ENCODE data around the gene CDHR5.

The CDHR5 gene

DNA sequence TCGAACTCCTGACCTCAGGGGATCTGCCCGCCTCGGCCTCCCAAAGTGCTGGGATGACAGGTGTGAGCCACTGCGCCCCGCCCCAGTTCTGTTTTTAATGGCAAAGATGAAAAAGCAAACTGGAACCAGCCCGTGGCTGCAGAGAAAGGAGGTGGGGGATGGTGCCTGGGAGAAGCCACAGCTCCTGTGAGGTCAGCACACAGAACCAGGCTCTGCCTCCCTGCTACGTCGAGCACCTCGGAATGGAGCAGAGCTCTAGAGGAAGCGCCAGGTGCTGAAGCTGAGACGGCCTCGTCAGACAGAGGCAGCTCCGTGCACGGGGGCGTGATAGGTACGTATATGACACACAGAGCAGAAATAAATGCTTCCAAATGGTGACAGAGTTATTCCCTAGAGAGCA lies 20.8 kb upstream of the CDHR5 start:
- no peak for DNase-seq (ENCODE audit: low spot score)

DNA sequence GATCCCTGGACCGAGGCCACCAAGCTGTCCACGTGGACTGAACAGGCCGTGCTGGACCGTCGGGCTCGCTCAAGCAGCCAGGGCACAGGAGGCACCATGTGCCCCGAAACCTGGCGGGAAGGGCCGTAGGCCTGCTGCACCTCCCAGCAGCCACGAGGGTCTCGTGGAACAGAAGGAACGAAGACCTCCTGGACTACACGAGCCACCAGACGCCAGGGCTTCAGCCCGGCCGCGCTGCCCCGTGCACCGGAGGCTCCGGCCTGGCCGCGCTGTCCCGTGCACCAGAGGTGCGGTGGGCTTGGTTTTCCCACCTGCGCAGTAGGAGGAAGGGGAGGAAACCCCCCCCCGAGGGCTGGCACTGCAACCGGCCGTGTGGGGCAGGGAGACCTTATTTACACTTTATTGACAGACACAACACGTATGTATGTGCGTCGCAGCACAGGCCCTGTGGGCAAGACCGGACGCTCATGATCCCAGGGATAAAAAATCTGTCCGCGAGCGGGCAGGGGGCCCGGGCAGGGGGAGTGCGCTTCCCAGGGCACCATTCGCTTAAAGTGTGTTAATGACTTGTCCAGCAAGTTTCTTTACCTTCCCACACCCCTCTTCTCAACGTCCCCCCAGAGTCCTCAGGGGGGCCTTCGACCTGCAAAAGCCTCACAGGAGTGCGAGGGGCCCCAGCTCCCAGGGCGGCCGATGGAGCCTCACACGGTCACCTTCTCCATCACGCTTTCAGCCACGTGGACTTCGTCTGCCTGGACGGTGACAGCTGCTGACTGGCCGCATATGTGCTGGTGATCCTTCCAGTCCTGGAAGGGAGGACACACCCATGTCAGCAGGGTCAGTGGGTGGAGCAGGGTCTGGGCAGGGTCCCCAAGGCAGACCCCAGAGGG lies 19.3 kb upstream of the CDHR5 start:
- DNase-seq (ENCODE audit: low spot score): no peak

DNA sequence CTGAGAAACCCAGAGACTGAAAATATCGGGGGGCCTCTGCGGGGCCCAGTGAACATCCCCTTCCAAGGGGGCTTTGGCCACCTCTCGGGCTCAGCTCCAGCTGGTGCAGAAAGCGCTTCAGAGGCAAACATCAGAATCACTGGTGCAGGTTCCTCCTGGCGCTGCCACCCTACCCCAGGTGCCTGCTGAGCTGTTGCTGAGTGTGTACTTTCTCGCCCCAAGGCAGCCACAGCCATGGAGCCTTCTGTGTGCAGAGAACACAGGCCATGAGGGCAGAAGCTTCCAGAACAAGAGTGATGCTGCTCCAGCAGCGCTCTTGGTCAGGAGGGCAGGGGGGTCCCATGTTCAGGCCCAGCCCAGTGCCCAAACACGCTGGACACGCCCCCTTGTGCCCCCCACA lies 18.6 kb upstream of the CDHR5 start:
- peak; percentile 41 for DNase-seq (ENCODE audit: low spot score)

DNA sequence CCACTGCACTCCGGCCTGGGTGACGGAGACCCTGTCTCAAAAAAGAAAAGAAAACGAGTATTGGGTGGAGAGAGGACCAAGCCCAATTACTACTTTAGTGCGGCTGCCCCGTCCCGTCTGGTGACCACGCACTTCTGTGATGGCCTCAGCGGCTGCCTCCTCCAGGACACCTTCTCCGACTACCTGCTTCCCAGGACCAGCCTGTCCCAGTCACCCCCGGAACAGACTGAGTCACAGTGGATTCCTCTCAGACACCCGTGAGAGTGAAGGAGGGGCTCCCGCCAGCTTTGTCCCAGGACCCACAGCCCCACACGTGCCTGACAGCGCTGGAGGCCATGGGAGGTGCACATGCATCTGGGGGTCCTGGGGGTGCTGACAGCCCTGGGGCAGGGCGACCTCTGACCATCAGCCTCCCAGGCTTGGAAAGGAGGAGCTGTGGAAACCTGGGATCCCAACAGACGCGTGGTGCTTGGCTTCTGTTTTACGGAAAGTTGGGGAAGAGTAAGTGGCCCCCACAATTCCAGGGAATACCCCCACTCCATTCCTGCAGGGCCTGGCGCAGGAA lies 17.1 kb upstream of the CDHR5 start:
- DNase-seq (ENCODE audit: low spot score): no peak

DNA sequence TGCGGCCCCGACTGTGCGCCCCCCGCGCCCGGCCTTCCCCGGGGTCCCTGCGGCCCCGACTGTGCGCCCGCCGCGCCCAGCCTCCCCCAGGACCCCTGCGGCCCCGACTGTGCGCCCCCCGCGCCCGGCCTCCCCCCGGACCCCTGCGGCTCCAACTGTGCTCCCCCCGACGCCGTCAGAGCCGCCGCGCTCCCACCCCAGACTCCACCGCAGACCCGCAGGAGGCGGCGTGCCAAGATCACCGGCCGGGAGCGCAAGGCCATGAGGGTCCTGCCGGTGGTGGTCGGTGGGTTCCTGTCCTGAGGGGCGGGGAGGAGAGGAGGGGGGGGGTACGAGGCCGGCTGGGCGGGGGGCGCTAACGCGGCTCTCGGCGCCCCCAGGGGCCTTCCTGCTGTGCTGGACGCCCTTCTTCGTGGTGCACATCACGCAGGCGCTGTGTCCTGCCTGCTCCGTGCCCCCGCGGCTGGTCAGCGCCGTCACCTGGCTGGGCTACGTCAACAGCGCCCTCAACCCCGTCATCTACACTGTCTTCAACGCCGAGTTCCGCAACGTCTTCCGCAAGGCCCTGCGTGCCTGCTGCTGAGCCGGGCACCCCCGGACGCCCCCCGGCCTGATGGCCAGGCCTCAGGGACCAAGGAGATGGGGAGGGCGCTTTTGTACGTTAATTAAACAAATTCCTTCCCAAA lies 15.4 kb upstream of the CDHR5 start:
- no peak for DNase-seq (ENCODE audit: low spot score)

DNA sequence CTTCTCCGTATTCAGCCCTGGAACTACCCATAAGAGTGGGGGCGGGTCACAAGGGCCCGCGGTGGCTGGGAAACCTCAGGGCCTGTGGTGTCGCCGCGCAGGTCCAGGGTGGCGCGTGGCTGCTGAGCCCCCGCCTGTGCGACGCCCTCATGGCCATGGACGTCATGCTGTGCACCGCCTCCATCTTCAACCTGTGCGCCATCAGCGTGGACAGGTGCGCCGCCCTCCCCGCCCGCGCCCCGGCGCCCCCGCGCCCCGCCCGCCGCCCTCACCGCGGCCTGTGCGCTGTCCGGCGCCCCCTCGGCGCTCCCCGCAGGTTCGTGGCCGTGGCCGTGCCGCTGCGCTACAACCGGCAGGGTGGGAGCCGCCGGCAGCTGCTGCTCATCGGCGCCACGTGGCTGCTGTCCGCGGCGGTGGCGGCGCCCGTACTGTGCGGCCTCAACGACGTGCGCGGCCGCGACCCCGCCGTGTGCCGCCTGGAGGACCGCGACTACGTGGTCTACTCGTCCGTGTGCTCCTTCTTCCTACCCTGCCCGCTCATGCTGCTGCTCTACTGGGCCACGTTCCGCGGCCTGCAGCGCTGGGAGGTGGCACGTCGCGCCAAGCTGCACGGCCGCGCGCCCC lies 14.7 kb upstream of the CDHR5 start:
- no peak for DNase-seq (ENCODE audit: low spot score)

DNA sequence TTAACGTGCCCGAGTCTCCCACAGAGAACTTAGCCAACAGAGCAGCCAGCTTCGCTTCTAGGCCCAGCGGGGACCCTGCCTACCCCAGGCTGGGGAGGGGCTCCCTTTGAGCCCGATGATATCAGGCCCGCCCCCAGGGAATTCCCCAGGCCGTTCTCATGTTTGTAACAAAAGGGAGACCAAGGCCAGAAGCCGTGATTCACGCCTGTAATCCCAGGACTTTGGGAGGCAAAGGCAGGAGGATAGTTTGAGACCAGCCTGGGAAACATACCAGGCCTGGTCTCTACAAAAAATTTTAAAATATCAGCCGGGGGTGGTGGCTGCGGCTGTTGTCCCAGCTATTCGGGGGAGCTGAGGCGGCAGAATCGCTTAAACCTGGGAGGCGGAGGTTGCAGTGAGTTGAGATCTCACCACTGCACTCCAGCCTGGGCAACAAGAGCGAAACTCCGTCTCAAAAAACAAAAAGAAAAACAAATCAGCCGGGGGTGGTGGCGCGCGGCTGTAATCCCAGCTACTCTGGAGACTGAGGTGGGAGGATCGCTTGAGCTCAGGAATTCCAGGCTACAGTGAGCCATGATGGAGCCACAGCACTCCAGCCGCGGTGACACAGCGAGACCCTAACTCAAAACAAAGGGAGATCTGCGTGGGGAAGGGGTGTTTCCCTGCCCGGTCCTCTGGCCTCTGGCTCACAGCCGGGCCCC lies 14.0 kb upstream of the CDHR5 start:
- DNase-seq (ENCODE audit: low spot score): no peak

DNA sequence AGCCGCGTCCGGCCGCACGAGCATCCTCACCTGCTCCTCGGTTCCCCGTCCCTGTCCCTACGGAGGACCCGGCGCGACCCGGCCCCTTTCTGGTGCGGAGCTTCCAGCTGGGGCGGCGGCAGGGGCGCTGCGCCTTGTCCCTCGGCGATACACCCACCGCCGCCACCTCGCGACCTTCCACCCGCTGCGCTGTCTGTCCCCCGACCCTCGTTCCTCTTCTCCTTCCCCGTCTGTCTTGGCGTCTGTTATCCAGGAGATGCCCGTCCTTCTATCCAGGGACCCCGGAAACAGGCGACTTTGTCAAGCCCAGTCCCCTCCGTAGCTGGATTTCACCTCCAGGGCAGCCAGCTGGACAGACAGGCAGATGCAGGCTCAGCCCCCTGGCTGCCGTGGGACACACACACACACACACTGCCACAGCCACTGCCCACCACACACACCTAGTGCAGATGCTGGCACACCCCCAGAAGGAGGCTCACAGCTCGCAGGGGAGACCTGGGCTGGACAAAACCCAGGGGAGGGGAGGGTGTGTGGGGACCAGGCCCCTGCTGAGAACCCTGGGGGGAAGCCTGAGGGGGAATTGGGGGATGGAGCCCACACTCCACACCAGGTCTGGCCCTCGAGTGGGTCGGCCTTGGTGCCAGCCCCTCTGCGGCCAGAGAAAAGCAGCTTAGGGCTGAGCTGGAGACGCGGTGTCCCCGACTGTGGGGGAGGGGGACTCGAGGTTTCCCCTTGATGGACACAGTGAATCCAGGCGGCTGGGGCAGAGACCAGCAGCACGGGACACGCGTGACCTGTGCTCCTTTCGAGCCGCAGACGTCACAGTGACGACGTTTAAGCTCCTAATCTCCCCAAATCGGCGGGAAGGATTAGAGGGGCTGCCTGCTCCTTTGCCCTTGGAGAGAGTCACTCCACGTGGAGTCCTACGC lies 13.1 kb upstream of the CDHR5 start:
- DNase-seq (ENCODE audit: low spot score): no peak

DNA sequence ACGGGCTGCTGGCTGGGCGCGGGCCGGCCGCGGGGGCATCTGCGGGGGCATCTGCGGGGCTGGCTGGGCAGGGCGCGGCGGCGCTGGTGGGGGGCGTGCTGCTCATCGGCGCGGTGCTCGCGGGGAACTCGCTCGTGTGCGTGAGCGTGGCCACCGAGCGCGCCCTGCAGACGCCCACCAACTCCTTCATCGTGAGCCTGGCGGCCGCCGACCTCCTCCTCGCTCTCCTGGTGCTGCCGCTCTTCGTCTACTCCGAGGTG lies 12.5 kb upstream of the CDHR5 start:
- no peak for DNase-seq (ENCODE audit: low spot score)

DNA sequence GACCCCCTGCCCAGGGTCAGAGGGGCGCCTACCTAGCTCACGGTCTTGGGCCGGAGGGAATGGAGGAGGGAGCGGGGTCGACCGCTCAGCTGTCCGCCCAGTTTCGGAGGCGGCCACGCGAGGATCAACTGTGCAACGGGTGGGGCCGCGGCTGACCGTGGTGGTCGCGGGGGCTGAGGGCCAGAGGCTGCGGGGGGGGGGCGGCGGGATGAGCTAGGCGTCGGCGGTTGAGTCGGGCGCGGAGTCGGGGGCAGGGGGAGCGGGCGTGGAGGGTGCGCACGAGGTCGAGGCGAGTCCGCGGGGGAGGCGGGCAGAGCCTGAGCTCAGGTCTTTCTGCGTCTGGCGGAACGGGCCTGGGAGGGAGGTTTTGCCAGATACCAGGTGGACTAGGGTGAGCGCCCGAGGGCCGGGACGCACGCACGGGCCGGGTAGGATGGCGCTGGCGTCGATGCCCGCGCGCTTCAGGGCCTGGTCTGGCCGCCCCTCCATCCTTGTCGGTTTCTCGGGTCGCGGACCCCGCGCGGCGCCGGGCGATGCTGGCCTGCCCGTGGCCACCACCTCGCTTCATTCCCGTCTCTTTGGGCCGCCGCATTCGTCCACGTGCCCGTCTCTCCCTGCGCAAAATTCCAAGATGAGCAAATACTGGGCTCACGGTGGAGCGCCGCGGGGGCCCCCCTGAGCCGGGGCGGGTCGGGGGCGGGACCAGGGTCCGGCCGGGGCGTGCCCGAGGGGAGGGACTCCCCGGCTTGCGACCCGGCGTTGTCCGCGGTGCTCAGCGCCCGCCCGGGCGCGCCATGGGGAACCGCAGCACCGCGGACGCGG lies 12.0 kb upstream of the CDHR5 start, which contains the start of gene DRD4:
TSS of gene DRD4 (plus strand) at position 759 of the 822 bp plus-strand sequence. CDS start at position 795, 36 bp downstream.
- DNase-seq (ENCODE audit: low spot score): no peak

DNA sequence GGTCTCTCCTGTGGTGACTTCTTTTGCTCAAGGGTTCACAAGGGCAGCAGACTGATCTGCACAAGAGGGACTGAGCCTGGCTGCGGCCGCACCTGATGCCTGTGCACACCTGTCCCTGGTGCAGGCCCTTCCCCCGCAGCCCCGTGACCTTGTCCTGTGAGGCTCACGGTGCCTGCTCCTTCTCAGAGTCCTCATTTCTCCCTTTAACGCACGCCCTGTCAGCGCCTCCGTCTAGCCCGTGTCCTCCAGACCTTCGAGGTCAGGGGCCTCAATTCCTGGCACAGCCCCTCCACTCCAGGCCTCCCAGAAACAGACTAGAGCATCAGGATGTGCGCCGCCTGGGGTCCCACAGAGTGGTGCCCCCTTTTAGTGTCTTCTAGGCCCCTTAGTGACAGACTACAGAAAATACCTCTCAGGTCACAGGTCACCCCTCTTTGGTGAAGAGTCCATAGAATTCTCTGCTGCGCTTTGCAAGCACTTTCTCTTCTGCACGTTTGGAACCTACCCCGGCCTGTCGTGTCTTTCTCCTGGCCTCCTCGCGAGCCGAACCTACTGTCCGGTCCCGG lies 11.3 kb upstream of the CDHR5 start:
- DNase-seq (ENCODE audit: low spot score): no peak

DNA sequence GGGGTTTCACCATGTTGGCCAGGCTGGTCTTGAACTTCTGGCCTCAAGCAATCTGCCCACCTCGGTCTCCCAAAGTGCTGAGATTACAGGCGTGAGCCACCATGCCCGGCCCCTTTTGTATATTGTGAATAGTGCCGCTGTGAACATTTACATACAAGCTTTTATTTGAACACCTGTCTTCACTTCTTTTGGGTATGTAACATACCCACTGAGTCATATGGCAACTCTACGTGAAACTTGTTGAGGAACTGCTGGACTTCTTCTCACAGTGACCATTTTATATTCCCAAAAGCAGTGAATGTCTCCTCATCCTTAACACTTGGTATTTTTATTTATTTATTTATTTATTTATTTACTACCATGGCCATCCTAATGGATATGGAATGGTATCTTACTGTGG lies 6.1 kb upstream of the CDHR5 start:
- DNase-seq (ENCODE audit: low spot score): no peak

DNA sequence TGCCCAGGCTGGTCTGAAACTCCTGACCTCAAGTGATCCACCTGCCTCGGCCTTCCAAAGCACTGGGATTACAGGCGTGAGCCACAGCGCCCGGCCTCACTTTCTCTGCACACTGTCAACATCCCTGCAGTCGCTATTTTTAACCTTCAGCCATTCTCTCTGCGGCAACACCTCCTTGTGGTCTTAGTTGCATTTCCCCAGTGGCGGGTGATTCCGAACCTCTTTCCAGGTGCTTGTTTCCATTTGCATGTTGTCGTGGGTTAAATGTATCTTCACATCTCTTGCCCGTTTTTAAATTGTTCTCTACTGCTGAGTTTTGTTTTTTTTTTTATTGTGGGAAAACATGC lies 4.5 kb upstream of the CDHR5 start:
- DNase-seq (ENCODE audit: low spot score): peak; percentile 59

DNA sequence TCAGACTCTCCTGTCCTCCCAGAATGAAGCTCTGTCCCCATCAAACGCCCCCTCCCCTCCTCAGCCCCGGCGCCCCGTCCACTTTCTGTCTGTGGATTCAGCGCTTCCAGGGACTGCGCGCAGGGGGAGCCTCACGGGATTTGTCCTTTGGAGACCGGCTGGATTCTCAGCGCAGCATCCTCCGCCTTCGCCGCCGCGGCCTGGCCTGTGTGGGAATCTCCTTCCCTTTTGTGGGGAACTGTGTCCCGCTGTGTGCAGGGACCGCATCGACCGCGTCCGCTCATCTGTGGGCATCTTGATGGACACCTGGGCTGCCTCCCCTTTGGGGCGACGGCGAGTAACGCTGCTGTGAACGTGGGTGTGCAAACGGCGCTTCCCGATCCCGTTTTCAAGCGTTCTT lies 3.3 kb upstream of the CDHR5 start:
- DNase-seq (ENCODE audit: low spot score): no peak

DNA sequence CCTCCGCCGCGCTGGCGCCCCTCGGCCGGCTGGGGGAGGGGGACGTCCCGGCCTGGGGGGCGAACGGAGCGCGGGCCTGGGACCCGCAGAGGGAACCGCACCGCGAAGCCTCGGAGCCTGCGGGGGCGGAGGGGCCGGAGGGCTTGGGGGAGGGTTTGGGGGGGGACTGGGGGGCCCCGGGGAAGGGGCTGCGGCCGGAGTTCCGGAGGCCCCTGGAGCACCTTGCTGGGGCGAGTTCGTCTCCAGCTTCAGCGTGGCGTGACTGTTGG lies 2.5 kb upstream of the CDHR5 start:
- no peak for DNase-seq (ENCODE audit: low spot score)

DNA sequence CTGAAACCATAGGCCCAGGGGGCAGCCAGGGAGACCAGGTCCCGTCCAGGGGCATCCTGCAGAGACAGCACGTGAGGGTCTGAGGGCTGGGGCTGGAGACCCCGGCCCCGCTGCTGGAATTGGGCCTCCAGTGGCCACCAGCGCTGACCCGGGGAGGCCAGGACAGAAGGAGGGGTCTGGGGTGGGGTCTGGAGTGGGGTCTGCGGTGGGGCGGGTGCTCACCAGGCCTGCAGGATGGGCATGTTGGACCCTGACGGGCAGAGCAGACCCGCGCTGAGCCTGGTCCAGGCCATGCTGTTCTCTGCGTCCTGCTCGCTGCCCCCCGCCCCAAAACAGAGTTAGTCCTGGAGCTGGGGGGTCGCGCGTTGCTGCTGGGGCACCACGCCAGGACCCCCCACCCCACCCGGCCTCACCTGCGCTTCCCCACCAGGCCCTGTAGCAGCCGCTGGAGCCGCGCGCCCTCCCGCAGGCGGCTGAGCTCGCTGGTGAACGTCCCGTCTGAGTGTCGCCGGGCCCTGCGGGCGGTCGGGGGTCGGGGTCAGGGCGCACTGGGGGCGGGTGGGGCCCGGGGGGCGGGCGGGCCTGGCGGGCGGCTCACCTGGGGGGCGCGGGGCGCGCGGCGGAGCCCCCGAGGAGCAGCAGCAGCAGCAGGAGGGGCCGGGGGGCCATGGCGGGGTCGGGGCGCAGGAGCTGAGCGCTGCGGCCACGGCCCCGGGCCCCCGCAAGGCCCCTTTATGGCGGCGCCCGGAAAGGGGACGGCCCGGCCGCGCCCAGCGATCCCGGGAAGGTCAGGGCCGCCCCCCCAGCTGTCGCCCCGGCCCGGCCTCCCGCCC lies 1.9 kb upstream of the CDHR5 start, which contains the start of gene SCT:
TSS of gene SCT (minus strand) at position 707 of the 833 bp plus-strand sequence. CDS start at position 669, 38 bp downstream.
- DNase-seq (ENCODE audit: low spot score): no peak

DNA sequence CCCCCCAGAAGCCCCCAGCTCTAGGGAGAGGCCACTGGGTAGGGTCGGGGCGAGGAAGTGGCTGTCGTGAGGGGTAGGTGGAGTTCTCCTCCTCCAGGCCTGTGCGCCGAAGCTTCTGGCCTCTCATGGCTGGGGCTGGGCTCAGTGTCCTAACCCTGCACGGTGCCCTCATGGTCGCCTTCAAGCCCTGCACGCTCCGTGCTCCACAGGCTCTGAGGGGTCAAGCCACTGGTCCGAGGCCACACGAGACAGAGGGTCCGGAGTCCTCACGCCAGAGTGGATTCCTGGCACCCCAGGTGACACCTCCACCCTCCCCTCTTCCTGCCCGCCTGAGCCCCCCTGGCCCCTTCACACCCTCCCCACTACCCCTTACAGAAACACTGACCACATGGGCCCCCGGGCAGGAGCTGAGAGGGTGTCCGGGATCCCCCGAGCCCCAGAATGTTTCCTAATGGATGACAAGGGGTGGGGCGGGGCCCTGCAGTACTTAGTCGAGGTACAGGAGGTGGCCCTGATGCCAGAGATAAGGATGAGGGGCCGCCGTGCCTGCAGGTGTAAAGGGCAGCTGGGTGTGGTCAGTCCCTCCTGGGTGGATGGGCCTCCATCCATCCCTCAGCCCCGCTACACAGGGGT lies 997 bp upstream of the CDHR5 start:
- DNase-seq (ENCODE audit: low spot score): no peak

DNA sequence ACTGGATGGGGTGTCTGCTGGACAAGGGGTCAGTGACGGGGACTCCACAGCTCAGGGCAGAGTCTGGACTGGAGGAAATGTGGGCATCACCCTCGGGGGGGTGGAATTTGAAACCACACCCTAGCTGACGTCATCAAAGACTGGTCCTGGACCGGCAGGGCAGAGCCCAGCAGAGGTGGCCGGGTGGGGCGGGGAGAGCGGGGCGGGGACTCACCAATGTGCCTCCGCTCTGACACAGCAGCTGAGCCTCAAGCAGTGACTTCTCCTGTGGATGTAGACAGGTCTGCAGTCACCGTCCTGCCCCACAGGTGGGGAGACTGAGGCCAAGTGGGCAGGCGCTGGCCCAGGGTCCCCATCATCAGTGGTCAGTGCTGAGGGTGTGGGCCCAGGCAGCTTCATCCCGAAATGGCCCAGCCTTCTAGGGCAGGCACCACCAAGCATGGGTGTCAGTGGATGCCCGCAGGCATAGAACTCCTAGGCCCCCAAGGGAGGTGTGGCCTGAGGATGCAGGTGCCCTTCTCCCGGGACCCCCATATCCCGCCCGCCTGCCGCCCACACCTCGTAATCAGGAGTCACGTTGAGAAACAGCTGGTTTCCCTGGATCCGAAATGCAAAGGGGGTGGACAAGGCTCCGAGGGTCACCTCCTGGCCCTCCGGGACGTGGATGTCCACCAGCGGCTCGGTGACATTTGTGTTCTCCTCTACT lies 603 bp downstream of the CDHR5 start:
- no peak for DNase-seq (ENCODE audit: low spot score)

All from NAMALWA (cell line).